HepG2 (cell line): ENCODE results near the gene SP6. TPM values are rescaled to one million over a fixed set of nuclear protein-coding genes. Genes with fewer than 3 reads are reported as not detected.

Experiments
- FLYWCH1 ChIP-seq: sonication (generic); formaldehyde crosslinking; IDR thresholded peaks from 2 replicates; pipeline ENCODE4 v1.8.1; 2023; ENCODE audit warnings: mild to moderate bottlenecking, missing genetic modification reagents
- FOSL1 ChIP-seq: sonication (generic); formaldehyde crosslinking; IDR thresholded peaks from 2 replicates; pipeline ENCODE4 v1.9.0; 2021; ENCODE audit warnings: missing genetic modification reagents, borderline replicate concordance
- GATAD2A ChIP-seq: IDR thresholded peaks from 2 replicates; pipeline ENCODE4 v1.6.1; 2016
- PAX8 ChIP-seq: sonication (generic); formaldehyde crosslinking; IDR thresholded peaks from 2 replicates; pipeline ENCODE4 v1.8.0; 2022; ENCODE audit warnings: mild to moderate bottlenecking, missing genetic modification reagents, borderline replicate concordance
- PCBP1 ChIP-seq: fragments of 200-400 bp; formaldehyde crosslinking; IDR thresholded peaks from 2 replicates; pipeline ENCODE4 v1.6.1; 2017; ENCODE audit warnings: mild to moderate bottlenecking, low read depth, low read length, borderline replicate concordance
- REL ChIP-seq: sonication (generic); formaldehyde crosslinking; conservative IDR thresholded peaks from 2 replicates; pipeline ENCODE4 v1.8.0; 2022; ENCODE audit warnings: mild to moderate bottlenecking, missing genetic modification reagents, moderate library complexity
- ZNF234 ChIP-seq: sonication (generic); formaldehyde crosslinking; conservative IDR thresholded peaks from 2 replicates; pipeline ENCODE4 v1.5.1; 2020; ENCODE audit warnings: mild to moderate bottlenecking, missing genetic modification reagents
- ZNF549 ChIP-seq: sonication (generic); formaldehyde crosslinking; IDR thresholded peaks from 2 replicates; pipeline ENCODE4 v1.5.0; 2020; ENCODE audit warnings: missing genetic modification reagents
- ZNF7 ChIP-seq: IDR thresholded peaks from 2 replicates; pipeline ENCODE4 v1.6.1; 2016; ENCODE audit warnings: missing biosample characterization, missing genetic modification reagents
- ZNF737 ChIP-seq: sonication (generic); formaldehyde crosslinking; IDR thresholded peaks from 2 replicates; pipeline ENCODE4 v1.5.0; 2020; ENCODE audit warnings: missing genetic modification reagents, mild to moderate bottlenecking, borderline replicate concordance
- ZNF841 ChIP-seq: sonication (generic); formaldehyde crosslinking; IDR thresholded peaks from 2 replicates; pipeline ENCODE4 v1.8.1; 2023; ENCODE audit warnings: missing genetic modification reagents, borderline replicate concordance
- polyA plus RNA-seq, 8 experiments: library from polyadenylated mRNA; depleted of rRNA in 3 of 8; stranded (reverse) in 7 of 8; unstranded in 1 of 8; fragments of >200 nt; fragmentation: Illumina TruSeq in 4 of 8; extraction: Trizol in 4 of 8; gene quantifications; 2 replicates each; pipeline versions ENCODE4 v1.2.1 to v1.2.3, GENCODE V29; 2011 to 2016; ENCODE audit warnings: low read depth in 4 of 8, missing spikeins in 1 of 8, mixed read lengths in 1 of 8; ENCODE audit not compliant: insufficient read depth in 1 of 8
- total RNA-seq, 5 experiments: library from RNA; depleted of rRNA; stranded (reverse); fragments of >200 nt; fragmentation: Illumina TruSeq; extraction: Trizol; gene quantifications; 2 replicates each; pipeline ENCODE4 v1.2.3, GENCODE V29; 2016; ENCODE audit warnings: low read depth in 1 of 5
- TF ChIP-seq, protein P1 (sequence below): sonication (generic); formaldehyde crosslinking; IDR thresholded peaks from one replicate; pipeline ENCODE4 v1.5.1; 2020; ENCODE audit warnings: mild to moderate bottlenecking, missing genetic modification reagents; ENCODE audit errors: not compliant biosample characterization
- TF ChIP-seq, protein P2 (sequence below): sonication (generic); formaldehyde crosslinking; IDR thresholded peaks from 2 replicates; pipeline ENCODE4 v1.5.0; 2020; ENCODE audit warnings: mild to moderate bottlenecking, missing genetic modification reagents
- TF ChIP-seq, protein P3 (sequence below): sonication (generic); formaldehyde crosslinking; IDR thresholded peaks from 2 replicates; pipeline ENCODE4 v1.4.0; 2020; ENCODE audit warnings: mild to moderate bottlenecking, missing genetic modification reagents

The SP6 gene
- total and polyA plus RNA-seq, 2 of the 13 experiments (the other 11 are each of a cell fraction or from before 2014, with no cell fraction given), result 0.07 TPM

DNA sequence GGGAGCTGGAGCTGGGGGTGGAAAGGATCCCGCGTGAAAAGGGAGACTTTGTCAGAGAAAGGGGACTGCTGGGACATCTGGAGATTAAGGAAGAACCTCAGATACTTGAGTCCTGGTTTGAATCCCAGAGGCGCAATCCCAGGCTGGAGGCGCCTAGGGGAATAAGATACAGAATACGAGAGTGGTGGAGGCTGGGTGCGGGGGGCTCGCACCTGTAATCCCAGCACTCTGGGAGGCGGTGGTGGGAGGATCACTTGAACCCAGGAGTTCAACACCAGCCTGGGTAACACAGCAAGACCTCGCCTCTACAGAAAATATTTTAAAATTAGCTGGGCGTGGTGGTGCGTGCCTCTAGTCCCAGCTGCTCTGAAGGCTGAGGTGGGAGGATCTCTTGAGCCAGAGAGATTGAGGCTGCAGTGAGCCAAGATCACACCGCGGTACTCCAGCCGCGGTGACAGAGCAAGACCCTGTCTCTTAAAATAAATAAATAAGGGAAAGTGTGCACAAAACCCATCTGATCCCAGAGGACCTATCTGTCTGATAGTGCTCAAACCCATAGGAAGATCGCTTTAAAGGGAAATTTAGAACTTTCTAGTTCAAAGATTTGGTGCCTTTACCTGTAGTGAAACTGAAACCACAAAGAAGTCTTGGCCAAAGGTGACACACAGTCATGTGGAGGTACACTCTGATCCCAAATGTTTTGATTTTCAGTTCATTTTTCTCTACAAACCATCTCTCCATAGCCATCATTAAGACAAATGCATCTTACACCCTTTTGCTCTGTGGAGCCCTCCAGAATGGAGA, 9.3 kb downstream of the SP6 start (continued):
- TF ChIP-seq, protein P1, sequence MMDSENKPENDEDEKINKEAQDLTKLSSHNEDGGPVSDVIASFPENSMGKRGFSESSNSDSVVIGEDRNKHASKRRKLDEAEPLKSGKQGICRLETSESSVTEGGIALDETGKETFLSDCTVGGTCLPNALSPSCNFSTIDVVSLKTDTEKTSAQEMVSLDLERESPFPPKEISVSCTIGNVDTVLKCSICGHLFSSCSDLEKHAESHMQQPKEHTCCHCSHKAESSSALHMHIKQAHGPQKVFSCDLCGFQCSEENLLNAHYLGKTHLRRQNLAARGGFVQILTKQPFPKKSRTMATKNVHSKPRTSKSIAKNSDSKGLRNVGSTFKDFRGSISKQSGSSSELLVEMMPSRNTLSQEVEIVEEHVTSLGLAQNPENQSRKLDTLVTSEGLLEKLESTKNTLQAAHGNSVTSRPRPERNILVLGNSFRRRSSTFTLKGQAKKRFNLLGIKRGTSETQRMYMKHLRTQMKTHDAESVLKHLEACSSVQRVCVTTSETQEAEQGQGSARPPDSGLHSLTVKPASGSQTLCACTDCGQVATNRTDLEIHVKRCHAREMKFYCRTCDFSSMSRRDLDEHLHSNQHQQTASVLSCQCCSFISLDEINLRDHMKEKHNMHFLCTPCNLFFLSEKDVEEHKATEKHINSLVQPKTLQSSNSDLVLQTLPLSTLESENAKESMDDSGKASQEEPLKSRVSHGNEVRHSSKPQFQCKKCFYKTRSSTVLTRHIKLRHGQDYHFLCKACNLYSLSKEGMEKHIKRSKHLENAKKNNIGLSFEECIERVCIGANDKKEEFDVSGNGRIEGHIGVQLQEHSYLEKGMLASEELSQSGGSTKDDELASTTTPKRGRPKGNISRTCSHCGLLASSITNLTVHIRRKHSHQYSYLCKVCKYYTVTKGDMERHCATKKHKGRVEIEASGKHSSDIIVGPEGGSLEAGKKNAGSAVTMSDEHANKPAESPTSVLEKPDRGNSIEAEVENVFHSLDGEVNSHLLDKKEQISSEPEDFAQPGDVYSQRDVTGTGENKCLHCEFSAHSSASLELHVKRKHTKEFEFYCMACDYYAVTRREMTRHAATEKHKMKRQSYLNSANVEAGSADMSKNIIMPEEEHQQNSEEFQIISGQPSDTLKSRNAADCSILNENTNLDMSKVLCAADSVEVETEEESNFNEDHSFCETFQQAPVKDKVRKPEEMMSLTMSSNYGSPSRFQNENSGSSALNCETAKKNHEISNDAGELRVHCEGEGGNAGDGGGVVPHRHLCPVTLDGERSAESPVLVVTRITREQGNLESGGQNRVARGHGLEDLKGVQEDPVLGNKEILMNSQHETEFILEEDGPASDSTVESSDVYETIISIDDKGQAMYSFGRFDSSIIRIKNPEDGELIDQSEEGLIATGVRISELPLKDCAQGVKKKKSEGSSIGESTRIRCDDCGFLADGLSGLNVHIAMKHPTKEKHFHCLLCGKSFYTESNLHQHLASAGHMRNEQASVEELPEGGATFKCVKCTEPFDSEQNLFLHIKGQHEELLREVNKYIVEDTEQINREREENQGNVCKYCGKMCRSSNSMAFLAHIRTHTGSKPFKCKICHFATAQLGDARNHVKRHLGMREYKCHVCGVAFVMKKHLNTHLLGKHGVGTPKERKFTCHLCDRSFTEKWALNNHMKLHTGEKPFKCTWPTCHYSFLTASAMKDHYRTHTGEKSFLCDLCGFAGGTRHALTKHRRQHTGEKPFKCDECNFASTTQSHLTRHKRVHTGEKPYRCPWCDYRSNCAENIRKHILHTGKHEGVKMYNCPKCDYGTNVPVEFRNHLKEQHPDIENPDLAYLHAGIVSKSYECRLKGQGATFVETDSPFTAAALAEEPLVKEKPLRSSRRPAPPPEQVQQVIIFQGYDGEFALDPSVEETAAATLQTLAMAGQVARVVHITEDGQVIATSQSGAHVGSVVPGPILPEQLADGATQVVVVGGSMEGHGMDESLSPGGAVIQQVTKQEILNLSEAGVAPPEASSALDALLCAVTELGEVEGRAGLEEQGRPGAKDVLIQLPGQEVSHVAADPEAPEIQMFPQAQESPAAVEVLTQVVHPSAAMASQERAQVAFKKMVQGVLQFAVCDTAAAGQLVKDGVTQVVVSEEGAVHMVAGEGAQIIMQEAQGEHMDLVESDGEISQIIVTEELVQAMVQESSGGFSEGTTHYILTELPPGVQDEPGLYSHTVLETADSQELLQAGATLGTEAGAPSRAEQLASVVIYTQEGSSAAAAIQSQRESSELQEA, result no peak
- TF ChIP-seq ZNF7 (CRISPR knock-in tag), result no peak
- TF ChIP-seq ZNF841 (CRISPR knock-in tag), result no peak
- no peak for TF ChIP-seq ZNF549
- TF ChIP-seq ZNF234 (CRISPR knock-in tag), result no peak
- TF ChIP-seq PCBP1, result no peak
- no peak for TF ChIP-seq ZNF737 (CRISPR knock-in tag)
- no peak; the same call in 1 of the 2 replicates for TF ChIP-seq GATAD2A (CRISPR knock-in tag)
- no peak for TF ChIP-seq FLYWCH1 (CRISPR knock-in tag)
- TF ChIP-seq, protein P2, sequence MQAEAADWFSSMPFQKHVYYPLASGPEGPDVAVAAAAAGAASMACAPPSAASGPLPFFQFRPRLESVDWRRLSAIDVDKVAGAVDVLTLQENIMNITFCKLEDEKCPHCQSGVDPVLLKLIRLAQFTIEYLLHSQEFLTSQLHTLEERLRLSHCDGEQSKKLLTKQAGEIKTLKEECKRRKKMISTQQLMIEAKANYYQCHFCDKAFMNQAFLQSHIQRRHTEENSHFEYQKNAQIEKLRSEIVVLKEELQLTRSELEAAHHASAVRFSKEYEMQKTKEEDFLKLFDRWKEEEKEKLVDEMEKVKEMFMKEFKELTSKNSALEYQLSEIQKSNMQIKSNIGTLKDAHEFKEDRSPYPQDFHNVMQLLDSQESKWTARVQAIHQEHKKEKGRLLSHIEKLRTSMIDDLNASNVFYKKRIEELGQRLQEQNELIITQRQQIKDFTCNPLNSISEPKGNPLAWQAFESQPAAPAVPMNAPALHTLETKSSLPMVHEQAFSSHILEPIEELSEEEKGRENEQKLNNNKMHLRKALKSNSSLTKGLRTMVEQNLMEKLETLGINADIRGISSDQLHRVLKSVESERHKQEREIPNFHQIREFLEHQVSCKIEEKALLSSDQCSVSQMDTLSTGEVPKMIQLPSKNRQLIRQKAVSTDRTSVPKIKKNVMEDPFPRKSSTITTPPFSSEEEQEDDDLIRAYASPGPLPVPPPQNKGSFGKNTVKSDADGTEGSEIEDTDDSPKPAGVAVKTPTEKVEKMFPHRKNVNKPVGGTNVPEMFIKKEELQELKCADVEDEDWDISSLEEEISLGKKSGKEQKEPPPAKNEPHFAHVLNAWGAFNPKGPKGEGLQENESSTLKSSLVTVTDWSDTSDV (CRISPR knock-in tag), result no peak
- TF ChIP-seq, protein P3, sequence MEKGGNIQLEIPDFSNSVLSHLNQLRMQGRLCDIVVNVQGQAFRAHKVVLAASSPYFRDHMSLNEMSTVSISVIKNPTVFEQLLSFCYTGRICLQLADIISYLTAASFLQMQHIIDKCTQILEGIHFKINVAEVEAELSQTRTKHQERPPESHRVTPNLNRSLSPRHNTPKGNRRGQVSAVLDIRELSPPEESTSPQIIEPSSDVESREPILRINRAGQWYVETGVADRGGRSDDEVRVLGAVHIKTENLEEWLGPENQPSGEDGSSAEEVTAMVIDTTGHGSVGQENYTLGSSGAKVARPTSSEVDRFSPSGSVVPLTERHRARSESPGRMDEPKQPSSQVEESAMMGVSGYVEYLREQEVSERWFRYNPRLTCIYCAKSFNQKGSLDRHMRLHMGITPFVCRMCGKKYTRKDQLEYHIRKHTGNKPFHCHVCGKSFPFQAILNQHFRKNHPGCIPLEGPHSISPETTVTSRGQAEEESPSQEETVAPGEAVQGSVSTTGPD (CRISPR knock-in tag), result no peak
- TF ChIP-seq REL (CRISPR knock-in tag), result no peak
- no peak for TF ChIP-seq PAX8
- no peak for TF ChIP-seq FOSL1 (CRISPR knock-in tag)
